C4-2B (cell line): Measurements from ENCODE around the gene CTIF.

Experiments
- ZFX ChIP-seq: fragments of 450-650 bp; IDR thresholded peaks from 2 replicates; pipeline ENCODE4 v1.6.1; 2017
- TF ChIP-seq, protein P1 (sequence below): fragments of 450-650 bp; conservative IDR thresholded peaks from 2 replicates; pipeline ENCODE4 v1.5.1; 2017; ENCODE audit warnings: mild to moderate bottlenecking

DNA sequence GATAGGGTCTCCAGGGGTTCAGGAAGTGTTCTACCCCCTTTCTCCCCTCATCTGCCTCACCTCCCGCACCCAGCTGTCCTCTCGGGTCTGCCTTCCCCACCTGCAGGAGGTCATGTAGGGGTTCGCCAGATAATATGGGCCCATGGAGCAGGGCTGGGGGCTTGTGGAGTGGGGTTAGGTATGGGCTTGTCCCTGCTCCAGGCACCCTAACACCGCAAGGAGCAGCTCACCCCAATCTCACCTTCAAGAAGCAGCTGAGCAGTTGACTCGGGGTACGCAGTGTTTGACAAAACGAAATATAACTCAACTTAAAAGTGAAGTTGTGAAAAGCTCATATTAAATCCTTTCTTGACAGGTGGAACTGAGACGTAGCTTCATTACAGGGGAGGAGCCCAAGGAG is 99.6 kb downstream of the CTIF start:
- TF ChIP-seq, protein P1, sequence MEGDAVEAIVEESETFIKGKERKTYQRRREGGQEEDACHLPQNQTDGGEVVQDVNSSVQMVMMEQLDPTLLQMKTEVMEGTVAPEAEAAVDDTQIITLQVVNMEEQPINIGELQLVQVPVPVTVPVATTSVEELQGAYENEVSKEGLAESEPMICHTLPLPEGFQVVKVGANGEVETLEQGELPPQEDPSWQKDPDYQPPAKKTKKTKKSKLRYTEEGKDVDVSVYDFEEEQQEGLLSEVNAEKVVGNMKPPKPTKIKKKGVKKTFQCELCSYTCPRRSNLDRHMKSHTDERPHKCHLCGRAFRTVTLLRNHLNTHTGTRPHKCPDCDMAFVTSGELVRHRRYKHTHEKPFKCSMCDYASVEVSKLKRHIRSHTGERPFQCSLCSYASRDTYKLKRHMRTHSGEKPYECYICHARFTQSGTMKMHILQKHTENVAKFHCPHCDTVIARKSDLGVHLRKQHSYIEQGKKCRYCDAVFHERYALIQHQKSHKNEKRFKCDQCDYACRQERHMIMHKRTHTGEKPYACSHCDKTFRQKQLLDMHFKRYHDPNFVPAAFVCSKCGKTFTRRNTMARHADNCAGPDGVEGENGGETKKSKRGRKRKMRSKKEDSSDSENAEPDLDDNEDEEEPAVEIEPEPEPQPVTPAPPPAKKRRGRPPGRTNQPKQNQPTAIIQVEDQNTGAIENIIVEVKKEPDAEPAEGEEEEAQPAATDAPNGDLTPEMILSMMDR = no peak
- TF ChIP-seq ZFX = no peak
